GM12892 (cell line): ENCODE measurements around the gene GALNT14.
"Not testable (repeated sequence)": the region's sequence is repeated elsewhere in the genome, so short reads cannot be mapped to it uniquely, and the experiment has no call there.

ENCODE experiments used
- DNase-seq: peaks from one replicate; pipeline ENCODE4 v3.0.0; 2011; ENCODE audit not compliant: insufficient read length
- FAIRE-seq: peaks from 2 replicates; lab custom pipeline; 2011; peaks lifted over from hg19 to GRCh38; lab: Jason Lieb, UNC
- POLR2A ChIP-seq: IDR thresholded peaks from 2 replicates; pipeline ENCODE4 v1.6.1; 2011; ENCODE audit warnings: low read depth, low read length, control low read depth
- POLR2AphosphoS5 ChIP-seq: IDR thresholded peaks from 2 replicates; pipeline ENCODE4 v1.6.1; 2011; ENCODE audit warnings: low read depth, low read length, control low read depth
- TAF1 ChIP-seq: IDR thresholded peaks from 2 replicates; pipeline ENCODE4 v1.6.1; 2011; ENCODE audit warnings: low read depth, mild to moderate bottlenecking, control low read depth, low read length, borderline replicate concordance

Gene GALNT14

DNA sequence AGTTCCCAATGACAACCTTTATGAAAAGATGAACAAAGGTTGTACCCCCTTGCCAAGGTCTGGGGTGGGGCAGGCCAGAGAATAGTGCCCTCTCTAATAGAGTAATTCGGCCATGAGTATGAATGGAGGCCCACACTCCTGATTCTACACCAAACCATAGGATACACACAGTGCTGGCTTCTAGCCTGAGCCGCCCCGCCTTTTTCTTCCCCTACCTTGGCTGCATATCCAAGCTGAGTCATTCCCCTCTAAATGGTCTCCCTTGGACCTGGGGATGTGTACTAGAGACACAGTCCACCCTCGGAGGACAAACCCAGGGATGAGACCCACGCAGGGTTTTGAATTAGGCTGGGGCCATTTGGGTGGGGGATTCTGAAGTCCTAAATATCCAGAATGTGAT is 223.8 kb downstream of the GALNT14 start:
- no peak for DNase-seq
- TF ChIP-seq POLR2A (no peak), TAF1 (no peak), POLR2AphosphoS5 (no peak)
- FAIRE-seq: no peak

DNA sequence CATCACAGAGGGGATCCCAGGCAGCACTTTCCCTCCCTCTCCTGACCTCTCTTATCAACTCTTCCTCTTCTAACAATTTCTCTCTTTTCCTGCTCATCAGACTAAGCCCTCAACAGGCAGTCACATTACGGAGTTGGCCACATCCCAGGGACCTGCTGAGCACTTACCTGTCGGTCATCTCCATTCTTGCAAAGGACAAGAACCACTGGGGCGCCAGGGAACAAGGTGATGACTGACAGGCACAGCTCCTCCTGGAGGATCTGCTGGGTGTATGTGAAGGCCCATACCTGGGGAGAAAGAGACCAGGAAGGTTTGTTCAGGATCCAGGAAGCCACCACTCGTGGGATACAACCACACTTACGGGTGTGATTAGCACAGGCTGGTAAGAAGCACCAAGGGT is 226.2 kb downstream of the GALNT14 start:
- no peak for DNase-seq
- TF ChIP-seq POLR2A (no peak), TAF1 (no peak), POLR2AphosphoS5 (no peak)
- FAIRE-seq: no peak

DNA sequence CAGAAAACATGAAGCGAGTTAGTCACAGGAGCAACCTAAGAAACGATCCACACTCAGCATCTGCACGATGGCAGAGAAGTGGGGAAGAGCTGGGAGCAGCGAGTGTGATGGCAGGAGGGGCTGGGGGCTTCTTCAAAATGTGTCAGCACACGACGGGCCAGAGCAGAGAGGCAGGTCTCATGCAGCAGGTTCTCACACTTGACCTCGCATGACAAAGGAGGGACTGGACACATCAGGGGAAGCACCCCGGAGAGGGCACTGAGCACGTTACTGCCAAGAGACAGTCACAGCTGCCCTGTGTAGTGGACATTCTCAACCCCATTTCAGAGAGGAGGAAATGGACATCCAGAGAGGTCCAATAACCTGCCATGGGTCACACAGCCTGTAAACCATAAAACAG is 226.9 kb downstream of the GALNT14 start:
- DNase-seq: no peak
- no peak for FAIRE-seq
- no peak for TF ChIP-seq TAF1
- TF ChIP-seq POLR2A: no peak
- TF ChIP-seq POLR2AphosphoS5: no peak

GRCh38 chr2:30910686-30911085 is 227.6 kb downstream of the GALNT14 start:
- no peak for DNase-seq
- no peak for TF ChIP-seq TAF1
- TF ChIP-seq POLR2A: no peak
- TF ChIP-seq POLR2AphosphoS5: no peak
- no peak for FAIRE-seq

DNA sequence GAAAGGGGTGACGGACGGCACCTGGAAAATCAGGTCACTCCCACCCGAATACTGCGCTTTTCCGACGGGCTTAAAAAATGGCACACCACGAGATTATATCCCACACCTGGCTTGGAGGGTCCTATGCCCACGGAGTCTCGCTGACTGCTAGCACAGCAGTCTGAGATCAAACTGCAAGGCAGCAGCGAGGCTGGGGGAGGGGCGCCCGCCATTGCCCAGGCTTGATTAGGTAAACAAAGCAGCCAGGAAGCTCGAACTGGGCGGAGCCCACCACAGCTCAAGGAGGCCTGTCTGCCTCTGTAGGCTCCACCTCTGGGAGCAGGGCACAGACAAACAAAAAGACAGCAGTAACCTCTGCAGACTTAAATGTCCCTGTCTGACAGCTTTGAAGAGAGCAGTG is 233.8 kb downstream of the GALNT14 start:
- FAIRE-seq, DNase-seq: not testable (repeated sequence)

- DNase-seq: no peak
- FAIRE-seq: no peak
- TF ChIP-seq POLR2AphosphoS5: no peak
- TF ChIP-seq TAF1: no peak
- no peak for TF ChIP-seq POLR2A
Observed at GRCh38 chr2:30903326-30903725, 234.9 kb downstream of the GALNT14 start.

GRCh38 chr2:30900381-30900780 is 237.9 kb downstream of the GALNT14 start:
- TF ChIP-seq POLR2AphosphoS5: no peak
- TF ChIP-seq POLR2A: no peak
- no peak for TF ChIP-seq TAF1
- DNase-seq (no peak), FAIRE-seq (no peak)

- FAIRE-seq (no peak), DNase-seq (no peak)
- TF ChIP-seq POLR2A (no peak), POLR2AphosphoS5 (no peak), TAF1 (no peak)
Observed at GRCh38 chr2:30899516-30900054, 238.7 kb downstream of the GALNT14 start.

DNA sequence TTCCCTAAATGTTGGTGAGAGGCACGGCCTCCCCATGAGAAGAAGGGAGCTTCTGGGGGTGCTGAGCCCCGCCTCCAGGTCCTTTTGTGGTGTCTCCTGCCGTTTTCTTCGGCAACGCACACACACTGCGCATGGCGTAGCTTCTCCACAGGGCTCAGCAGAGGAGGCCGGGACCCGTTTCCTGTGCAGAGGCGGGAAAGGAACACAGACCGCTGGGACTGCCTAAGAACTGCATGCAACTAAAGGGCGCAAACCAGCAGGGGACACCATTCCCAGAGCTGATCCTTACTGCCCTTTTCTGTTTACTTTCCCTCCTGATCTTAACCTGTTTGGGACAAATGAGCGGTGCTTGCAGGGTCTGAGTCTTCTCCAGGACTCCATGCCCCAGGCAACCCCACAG is 240.7 kb downstream of the GALNT14 start:
- DNase-seq (no peak), FAIRE-seq (no peak)
- TF ChIP-seq POLR2A: no peak

- TF ChIP-seq POLR2AphosphoS5 (no peak), POLR2A (no peak), TAF1 (no peak)
- DNase-seq (no peak), FAIRE-seq (no peak)
Observed at GRCh38 chr2:30894498-30895119, 243.6 kb downstream of the GALNT14 start.

GRCh38 chr2:30888852-30889409 is 249.3 kb downstream of the GALNT14 start:
- DNase-seq: no peak
- TF ChIP-seq POLR2AphosphoS5: no peak
- no peak for TF ChIP-seq TAF1
- TF ChIP-seq POLR2A: no peak
- no peak for FAIRE-seq

- TF ChIP-seq TAF1 (no peak), POLR2AphosphoS5 (no peak), POLR2A (no peak)
- DNase-seq (no peak), FAIRE-seq (no peak)
Observed at GRCh38 chr2:30886080-30886479, 252.2 kb downstream of the GALNT14 start.
